Stimulated activated CD8-positive, alpha-beta memory T cell treated with anti-CD3 and anti-CD28 coated beads, Interleukin-15, amount 100 ng/mL, for 48 hours (primary cell): ENCODE results near the gene MIS12.
A peak's percentile ranks its signal among the peaks of the same experiment; 100 is the strongest.

Experiments used
- DNase-seq, 2 donors: peaks; one replicate each; pipeline ENCODE4 v3.0.0-alpha.2; 2020; ENCODE audit warnings: low read depth in 2 of 2

MIS12 gene

DNA sequence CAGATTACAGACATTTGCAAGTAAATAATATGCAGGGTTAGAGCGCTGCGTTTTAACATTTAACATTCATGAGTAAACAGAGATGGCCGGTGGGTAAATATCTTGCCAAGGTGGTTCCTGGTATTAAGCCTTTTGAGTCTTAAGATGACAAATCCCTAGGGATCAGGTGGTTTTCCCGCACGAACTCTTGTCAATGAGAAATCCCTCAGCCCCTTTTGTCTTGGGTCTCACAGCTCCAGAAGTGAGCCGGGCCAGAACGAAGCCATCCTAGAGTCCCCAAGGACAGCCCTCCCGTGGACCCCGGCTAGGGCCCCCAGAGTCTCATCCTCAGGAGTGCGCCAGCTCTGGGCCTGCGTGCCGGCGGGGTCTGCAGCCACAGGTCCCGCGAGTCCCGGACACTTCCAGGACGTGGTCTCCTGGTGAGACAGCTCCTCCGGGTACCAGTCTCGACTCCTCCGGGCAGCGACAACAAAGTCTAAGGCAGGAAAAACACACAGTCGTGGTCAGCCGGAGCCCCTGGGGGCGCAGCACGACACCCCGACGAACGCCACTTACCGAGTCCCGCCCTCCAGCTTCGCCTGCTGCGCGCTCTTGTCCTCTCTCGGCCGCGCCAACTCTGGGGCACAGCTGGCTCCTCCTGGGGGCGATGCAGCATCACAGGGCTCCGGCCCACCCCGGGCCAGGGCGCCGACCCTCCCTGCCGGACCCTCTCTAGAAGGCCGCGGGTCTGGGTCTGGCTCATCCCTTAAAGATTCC lies 13.3 kb downstream of the MIS12 start:
- DNase-seq, result no peak

DNA sequence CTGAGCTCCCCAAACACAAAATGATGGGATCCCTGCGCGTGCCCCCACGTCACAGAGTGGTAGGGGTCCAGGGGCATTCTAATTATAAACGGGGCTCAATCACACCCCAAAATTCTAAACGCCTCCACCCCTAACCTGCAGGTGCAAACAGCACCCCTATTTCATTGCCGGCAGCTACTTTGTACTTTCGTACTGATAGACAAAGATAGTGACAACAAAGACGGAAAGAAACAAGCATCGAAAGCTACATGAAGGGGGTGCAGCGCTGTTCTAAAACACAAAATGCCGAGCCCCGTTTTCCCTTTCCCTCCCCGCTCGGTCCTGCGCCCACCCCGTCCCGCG lies 13.9 kb downstream of the MIS12 start:
- no peak for DNase-seq

DNA sequence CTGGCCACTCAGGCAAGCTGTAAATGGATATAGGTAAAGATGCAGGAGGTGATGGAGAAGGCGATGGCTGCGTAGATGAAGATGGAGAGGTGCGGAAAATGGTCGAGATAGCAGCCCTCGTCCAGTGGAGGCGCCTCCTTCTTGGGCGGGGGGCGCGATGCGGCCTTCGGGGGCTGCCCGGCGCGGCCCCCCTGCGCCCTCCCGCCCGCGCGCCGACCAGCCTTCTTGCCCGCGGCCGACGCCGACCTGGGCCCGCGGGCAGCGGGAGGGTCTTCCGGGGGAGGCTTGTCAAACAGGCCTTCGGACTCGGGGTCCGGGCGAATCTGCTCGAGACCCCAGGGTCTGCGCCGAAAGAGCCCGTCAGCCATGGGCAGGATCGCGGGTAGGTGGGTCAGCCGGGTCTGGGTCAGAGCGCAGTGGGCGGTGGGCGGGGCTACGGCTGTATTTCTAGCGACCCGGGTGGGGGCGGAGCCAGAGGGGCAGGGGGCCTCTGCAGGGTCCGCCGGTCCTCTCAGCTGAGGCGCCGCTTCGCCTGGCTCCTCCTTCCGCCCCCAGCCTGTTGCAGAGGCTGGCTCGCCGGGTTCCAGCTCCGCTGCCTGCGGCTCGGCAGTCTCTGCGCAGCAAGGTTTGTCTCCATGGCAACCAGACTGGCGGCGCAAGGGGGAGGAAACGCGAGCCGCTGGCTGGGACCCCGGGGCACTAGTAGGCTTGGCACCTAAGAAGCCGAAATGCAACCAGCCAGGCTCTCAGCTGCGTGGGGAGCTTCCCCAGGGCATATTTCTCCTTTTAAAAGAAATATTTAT lies 14.4 kb downstream of the MIS12 start:
- peak; percentile 68 to 76 for DNase-seq

DNA sequence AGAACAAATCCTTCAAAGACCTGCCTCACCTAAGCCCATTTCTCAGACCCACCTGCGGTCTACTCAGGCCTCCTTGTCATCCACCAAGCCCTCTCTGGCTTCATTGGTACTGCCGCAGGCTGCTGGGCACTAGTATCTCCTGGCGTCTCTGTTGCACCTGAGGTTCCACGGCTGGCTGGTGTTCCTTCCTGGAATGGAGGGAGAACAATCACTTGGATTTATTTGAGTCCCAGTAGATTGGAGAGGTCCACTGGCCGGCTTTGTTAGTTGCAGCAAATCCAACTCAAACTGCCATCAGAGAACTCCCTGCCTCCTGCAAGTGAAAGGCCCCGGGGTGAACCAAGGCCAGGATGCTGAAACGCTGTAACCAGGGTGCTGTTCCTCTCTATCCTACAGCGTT lies 15.3 kb downstream of the MIS12 start:
- DNase-seq, result no peak

DNA sequence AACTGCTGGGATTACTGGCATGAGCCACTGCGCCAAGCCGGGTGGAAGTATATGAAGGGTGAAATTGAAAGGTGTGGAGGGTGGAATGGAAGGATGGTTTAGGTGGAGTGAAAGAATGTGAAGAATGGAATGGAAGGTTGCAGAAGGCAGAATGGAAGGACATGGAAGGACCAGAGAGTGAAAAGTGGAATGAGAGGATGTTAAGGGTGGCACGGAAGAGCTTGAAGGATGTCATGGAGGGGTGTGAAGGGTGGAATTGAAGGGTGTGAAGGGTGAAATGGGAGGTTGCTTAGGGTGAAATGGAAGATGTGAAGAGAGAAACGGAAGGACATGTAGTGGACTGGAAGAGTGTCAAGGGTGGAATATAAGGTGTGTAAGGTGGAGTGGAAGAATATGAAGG lies 16.2 kb downstream of the MIS12 start:
- DNase-seq, result no peak

DNA sequence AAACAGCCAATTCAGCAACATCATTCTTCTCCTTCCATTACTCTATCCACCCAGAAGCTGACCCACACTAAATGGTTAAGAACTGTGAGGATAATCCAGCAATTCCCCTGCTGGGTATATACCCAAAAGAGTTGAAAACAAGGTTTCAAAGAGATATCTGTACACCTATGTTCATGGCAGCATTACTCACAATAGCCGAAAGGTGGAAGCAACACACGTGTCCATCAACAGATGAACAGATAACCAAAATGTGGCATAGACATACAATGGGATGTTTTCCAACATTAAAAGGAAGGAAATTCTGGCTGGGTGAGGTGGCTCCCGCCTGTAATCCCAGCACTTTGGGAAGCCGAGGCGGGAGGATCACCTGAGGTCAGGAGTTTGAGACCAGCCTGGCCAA lies 19.9 kb downstream of the MIS12 start:
- no peak for DNase-seq

DNA sequence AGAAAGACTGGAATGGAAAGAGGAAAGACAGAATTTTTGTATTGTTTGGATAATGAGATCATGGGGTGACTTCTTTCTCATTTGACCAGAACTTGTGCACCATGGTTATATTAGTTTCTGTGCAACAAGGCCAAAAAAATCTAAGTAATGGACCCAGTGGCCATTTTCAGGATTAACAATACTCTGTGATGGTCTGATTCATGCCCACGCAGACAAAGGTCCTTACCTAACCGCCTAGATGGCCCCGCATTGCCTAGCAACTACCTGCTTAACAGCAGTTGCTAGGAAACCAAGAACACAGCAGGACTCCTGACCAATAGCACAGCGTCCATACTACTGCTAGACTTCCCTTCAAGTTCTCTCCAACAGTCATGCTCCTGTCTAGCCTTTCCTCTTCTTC lies 22.4 kb downstream of the MIS12 start:
- no peak for DNase-seq

DNA sequence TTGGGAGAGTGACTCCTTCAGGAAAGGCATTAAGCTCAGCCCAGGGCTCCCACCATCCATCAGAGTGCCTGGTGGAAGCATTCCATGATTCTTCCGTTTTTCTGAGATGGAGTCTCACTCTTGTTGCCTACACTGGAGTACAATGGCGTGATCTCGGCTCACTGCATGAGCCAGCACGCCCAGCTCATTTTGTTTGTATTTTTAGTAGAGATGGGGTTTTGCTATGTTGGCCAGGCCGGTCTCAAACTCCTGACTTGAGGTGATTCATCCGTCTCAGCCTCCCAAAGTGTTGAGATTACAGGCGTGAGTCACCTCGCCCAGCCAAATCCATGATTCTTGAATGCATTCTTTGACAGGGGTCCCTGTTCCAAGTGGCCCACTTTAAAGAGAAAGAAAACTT lies 23.1 kb downstream of the MIS12 start:
- no peak for DNase-seq

DNA sequence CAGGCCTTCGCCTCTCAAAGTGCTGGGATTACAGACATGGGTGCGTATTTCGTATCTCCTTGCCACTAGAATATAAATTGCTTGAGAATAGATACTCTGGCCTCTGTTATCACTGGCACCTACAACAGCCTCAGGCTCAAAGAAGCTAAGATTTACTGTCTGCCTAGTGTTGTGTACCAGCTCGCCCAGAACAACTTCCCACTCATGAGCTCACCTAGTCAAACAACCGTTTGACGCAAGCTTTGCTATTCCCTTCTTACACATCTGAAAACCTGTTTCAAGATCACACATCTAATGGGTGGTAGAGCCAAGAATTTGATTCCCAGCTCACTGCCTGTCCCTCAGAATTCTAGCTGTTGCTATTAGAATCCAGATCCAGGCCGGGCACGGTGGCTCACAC lies 24.4 kb downstream of the MIS12 start:
- no peak for DNase-seq

DNA sequence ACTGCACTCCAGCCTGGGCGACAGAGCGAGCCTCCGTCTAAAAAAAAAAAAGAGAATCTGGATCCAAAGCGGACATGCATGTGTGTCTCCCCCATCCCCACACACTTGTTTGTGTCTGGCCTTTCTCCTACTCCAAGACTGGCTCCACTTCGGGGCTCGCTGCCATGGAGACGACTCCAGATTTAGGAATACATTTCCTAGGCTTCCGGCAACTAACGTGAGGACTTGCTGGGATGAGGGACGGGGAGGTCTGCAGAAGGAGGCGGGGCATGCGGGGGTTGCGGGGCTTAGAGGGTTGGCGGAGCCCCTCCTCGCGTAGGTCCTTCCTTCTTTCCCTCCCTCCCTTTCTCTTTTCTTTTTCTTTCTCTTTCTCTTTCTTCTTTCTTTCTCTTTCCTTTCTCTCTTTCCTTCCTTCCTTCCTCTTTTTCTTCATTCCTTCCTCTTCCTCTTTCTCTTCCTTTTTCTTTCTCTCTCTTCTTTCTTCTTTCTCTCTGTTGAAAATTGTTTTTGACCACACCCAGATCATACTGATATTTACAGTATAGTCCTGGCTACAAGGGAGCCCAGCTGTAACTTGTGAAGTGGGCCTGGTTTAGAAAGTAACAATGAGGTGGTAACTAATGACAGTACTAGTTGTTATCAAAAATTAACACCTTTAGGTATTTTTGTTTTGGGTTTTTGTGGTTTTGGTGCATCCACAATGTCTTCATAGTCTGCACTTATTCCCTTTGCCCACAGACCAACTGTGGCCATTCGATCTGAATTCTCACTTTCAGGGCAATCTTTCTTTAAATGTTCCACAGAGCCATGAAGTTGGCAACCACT lies 25.2 kb downstream of the MIS12 start:
- DNase-seq, result no peak

DNA sequence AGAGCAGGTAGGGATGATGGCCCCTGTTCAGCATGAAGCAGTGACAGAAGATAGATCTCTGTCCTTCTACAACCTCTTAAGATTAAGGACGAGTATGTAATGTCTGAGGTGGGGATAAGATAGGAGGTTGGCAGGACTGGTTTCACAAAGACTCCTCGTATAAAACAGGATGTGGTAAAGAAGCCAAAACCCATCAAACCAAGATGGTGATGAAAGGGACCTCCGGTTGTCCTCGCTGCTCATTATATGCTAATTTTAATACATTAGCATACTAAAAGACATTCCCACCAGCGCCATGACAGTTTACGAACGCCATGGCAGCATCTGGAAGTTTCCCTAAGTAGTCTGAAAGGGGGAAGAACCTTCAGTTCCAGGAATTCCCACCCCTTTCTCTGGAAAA lies 27.3 kb downstream of the MIS12 start:
- DNase-seq, result no peak

DNA sequence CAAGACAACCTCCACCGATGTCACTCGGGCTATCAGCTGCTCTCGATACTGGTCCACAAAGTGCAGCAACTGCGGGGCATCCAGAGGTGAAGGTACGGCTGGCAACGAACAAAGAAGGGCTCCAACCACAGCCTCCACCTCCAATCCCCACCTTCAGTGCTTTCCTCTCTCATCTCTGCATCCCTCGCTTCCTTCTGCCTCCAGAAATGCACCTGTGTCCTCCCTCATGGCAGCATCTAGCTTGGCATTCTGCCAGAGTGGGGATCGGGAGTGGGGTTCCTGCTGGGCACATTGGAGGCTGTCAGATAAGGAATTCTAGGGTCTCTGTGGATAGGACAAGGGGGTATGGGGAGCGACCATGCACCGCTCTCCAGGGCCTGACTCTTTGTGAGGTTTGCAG lies 28.6 kb downstream of the MIS12 start:
- no peak for DNase-seq

DNA sequence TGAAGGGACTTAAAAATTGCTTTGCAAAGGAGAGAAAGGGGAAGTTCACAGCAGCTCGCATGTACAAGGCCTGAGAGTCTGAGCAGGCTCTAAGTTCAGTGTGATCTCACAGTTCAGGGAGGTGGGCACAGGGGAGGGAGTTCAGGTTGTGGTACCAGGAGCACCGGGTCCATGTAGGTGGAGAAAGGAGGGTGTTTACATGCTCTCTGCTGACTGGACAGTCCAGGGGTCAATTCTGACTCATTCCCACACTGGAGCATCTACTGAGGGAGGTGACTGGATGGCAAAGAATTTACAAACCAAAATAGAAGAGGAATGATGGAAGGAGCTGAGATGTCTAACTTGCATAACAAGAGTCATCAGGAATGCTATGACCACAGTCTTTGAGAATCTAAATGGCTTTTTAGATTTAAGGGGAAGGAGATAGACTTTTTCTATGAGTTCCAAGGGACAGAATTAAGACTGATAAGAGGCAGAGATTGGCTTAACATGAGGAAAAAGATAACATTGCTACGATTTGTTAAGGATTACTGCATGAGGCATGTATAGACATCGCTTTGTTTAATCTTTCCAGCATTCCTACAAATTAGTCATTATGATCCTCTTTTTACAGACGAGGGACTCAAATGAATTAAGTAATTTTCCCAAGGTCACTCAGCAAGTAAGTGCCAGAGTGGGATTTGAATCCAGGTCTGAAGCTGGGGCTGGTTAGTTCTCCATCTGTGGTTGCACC lies 29.9 kb downstream of the MIS12 start:
- no peak for DNase-seq

DNA sequence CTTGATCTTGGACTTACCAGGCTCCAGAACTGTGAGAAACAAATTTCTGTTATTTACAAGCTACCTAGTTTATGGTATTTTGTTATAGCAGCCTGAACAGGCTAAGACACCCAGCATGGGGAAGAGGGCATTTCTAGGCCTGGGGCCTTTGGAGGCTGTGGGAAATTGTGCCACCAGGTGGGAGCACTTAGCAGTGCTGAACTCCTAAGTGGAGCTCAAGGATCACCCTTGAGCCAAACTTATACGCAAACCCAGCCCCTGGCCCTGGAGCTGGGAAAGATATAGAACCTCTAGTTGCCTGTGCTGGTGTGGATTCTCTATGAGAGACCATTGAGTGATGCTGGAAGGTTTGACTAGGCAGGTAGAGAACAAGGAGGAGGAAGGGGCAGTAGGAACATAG lies 36.1 kb downstream of the MIS12 start:
- no peak for DNase-seq

DNA sequence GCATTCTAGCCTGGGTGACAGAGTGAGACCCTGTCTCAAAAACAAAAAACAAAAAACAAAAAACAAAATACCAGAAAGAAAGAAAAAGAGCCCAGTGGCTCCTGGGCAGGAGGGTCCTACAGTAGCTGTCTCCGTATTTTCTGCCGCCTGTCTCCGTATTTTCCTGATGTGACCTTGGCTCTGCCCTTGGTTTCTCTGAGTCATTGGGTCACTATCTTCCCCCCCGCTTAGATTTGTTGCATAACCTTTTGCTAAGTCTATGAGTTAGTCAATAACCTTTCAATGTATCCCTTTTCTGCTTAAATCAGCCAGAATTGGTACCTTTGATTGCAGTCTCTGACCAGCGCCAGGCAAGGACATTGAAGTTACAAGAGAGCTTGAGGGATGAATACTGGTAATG lies 36.9 kb downstream of the MIS12 start:
- DNase-seq, result no peak

DNA sequence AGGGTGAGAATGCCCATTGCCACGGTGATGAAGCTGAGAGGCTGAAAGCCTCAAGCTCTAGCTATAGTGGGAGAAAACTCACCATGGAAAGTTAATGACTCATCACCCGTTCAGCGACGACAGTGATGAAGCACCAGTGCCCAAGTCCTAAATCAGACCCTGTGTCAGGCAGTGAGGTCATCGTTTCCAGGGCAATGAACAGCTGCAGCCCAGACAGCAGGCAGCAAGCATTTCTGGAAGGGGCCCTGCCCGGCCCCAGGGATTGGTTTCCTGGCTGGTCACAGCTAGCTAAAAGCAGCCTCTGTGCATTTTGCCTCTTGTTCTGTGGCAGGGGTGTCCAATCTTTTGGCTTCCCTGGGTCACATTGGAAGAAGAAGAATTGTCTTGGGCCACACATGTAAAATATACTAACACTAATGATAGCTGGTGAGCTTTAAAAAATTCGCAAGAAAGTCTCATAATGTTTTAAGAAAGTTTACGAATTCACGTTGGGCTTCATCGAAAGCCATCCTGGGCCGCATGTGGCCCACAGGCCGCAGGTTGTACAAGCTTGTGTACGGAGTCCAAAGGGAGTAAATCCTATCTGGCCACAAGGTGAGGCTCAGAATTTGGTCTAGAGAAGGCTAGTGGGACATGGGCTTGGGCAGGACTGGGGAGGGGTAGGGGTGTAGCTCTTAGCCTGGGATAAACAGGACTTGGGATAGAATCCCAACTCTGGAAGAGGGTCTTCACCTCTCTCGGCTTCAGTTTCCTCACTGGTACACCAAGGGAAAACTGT lies 40.6 kb downstream of the MIS12 start:
- DNase-seq, result peak; percentile 70 to 72

DNA sequence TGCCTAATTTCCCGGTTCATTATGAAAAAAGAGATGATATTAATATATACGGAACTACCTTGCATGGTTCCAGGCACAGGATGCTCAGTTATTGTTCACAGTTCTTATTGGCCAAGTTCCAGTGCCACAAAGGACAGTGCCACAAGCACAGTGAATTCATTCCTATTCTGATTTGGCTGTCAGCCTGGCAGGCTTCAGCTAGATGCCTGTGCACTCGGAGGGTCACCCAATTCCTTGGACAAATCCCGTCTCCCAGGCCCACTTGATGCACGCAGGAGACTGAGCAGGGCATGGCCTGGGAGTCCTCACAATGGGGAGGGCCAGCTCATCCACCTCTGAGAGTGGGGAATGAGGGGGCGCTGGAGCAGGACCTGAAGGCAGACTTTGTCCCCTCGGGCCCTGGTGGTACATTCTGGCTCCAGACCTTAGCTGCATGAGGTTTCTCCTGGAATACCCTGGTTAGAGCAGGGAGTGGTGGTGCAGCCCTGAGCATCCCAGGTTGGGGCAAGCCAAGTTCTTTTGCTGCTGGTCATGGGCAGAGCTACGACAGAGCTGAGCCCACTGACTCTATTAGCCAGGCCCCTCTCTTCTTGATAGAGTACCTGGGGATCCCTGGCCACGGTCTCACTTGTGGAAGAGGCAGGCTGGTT lies 41.4 kb downstream of the MIS12 start:
- no peak for DNase-seq

DNA sequence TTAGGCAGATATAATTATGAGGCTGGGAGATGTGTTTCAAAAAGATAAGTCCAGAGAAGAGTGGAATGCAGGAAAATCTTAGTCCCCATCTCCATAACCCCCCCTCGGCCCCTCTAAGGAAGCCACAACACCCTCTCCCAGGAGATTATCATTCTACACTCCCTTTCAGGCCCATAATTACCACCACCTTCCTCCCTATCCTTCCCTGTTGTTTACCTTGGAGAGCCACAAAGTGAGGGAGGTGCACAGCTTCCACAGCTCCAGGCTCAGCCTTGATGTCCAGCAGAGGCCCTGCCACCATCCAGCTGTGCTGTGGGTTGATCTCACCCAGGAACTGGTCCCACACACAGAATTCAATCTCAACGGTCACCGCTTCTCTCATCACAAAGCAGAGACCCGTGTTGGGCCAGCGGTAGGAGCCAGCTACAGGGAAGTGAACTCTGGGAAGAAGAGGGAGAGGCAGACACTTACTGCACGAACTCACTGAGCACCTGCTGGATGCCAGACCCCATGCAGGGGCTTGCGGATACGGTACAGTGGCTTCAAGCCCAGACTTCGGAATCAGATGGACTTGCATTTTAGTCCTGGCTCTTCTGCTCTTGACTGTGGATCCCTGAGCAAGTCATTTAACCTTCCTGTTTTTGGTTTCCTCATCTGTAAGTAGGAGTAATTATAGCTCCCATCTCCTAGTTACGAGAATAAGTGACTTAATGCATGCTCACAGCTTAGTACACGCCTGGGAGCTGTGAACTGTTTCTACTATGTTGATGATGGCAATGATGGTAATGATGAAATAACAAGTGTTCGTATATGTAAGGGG lies 44.1 kb downstream of the MIS12 start:
- no peak for DNase-seq

DNA sequence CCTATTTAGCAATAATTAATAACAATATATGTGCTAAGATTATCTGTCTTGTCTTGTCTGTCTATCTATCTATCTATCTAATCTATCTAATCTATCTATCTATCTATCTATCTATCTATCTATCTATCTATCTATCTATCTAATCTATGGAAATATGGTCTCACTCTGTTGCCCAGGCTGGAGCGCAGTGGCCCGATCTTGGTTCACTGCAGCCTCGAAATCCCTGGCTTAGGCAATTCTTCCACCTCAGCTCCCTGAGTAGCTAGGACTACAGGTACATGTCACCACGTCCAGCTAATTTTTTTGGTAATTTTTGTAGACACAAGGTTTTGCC lies 44.7 kb downstream of the MIS12 start:
- DNase-seq, result no peak

DNA sequence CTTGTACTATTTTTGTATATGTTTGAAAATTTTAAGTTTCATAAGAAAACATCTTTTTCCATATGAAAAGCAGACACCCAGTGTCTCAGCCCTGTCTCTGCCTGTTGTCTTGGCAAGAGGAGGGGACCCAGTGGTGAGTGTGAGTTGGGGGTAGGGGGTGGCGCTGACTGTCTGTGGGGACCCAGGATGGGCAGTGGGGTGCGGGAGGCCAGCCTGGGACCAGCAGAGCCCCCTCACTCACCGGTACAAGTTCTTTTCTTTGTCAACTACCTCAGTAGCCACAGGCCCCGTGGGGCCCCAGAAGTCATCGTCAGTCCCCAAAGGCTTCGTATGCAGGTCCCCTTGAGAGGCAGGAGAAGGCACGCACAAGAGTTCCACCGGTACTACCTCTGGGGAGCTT lies 46.2 kb downstream of the MIS12 start:
- no peak for DNase-seq
